ENCODE measurements around the gene ADAMTS12. TPM values are rescaled to one million over a fixed set of nuclear protein-coding genes. Genes with fewer than 3 reads are reported as not detected.
A peak's percentile ranks its signal among the peaks of the same experiment; 100 is the strongest.
"Not testable (repeated sequence)": the region's sequence is repeated elsewhere in the genome, so short reads cannot be mapped to it uniquely, and the experiment has no call there.

ADAMTS12 gene
- total RNA-seq, 1 donor from 2014 or later, result 10.4 TPM

DNA sequence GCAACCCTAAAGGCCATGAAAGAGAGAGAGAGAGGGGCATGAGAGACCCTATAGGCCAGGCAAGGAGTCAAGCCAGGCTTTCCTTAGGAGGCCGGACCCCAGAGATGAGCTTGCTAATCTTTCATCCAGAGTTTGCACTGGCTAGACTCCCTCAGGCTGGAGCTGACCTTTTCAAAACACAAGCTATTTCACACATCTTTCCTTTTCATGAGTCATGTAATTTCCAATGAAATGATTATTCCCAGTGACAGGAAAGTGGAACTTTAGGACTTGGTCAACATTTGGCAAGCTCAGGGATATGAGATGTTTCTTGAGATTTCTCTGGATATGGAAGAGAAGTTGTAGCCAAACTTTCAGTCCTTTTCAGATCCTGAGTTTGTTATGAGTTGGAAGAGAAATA lies 333.3 kb downstream of the ADAMTS12 start:
- TF ChIP-seq CTCF (conservative IDR thresholded peaks at IDR 0.05), result no peak
- Mint-ChIP-seq H3K9me3 (no peaks in the 10 kb centered on the region), H3K27me3 (ENCODE audit: low read depth) (no peaks in the 10 kb centered on the region), H3K4me3 (no peak overlapping the region), H3K36me3 (ENCODE audit: low read depth) (peaks cover 2% of the 10 kb centered on the region), H3K4me1 (peaks cover 15% of the 10 kb centered on the region), H3K27ac (ENCODE audit: unreplicated experiment) (no peak overlapping the region)
- no peak for DNase-seq (ENCODE audit: low read depth, low spot score)

DNA sequence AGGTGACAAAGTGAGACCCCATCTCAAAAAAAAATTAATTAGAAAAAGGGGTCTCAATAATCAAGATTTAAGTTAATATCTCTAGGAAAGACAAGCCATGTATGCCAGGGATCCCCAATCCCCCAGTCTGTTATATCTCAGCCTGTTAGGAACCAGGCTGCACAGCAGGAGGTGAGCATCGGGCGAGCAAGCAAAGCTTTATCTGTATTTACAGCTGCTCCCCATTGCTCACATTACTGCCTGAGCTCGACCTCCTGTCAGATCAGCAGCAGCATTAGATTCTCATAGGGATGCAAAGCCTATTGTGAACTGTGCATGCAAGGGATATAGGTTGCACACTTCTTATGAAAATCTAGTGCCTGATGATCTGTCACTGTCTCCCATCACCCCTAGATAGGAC lies 334.2 kb downstream of the ADAMTS12 start:
- Mint-ChIP-seq H3K9me3 (peaks cover 1% of the 10 kb centered on the region), H3K4me1 (peaks cover 15% of the 10 kb centered on the region), H3K27ac (ENCODE audit: unreplicated experiment) (no peak overlapping the region), H3K27me3 (ENCODE audit: low read depth) (no peaks in the 10 kb centered on the region), H3K4me3 (no peak overlapping the region), H3K36me3 (ENCODE audit: low read depth) (peaks cover 2% of the 10 kb centered on the region)
- no peak for TF ChIP-seq CTCF (conservative IDR thresholded peaks at IDR 0.05)
- no peak for DNase-seq (ENCODE audit: low read depth, low spot score)

GRCh38 chr5:33556330-33557328 lies 335.2 kb downstream of the ADAMTS12 start:
- H3K36me3 Mint-ChIP-seq (ENCODE audit: low read depth), result peaks cover 2% of the 10 kb centered on the region

DNA sequence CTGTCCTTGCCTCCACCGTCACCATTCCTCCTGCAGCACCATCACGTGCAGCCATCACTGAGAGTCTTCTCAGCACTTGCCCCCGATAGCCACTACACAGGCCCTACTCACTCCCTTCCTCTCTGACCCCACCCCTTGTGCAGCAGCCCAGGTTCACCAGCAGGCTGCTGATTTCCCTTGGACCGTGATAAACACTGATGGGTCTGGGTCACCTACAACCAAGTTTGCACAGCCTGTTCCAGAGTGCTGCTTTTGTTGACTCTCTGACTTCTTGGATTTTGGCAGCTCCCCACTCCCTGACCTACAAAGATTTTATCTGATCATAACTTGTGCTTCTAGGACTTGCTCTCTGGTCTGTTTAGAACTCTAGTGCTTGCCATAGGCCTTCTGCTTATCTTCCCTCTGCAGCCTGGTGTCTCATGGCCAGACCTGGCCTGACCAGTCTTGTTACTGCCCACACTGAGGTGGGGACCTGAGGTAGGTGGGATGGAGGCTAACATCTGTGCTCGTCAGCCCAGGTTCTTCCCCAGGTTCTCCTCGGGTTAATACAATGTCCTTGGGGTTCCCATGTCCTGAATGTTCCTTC lies 341.7 kb downstream of the ADAMTS12 start:
- H3K9me3 Mint-ChIP-seq, result peaks cover 2% of the 10 kb centered on the region
- no peaks in the 10 kb centered on the region for H3K4me1 Mint-ChIP-seq
- no peak overlapping the region for H3K27ac Mint-ChIP-seq (ENCODE audit: unreplicated experiment)
- H3K4me3 Mint-ChIP-seq, result no peak overlapping the region
- H3K36me3 Mint-ChIP-seq (ENCODE audit: low read depth), result peaks cover 3% of the 10 kb centered on the region
- no peaks in the 10 kb centered on the region for H3K27me3 Mint-ChIP-seq (ENCODE audit: low read depth)
- TF ChIP-seq CTCF (conservative IDR thresholded peaks at IDR 0.05), result no peak
- DNase-seq (ENCODE audit: low read depth, low spot score), result no peak

More at GRCh38 chr5:33556330-33557328, 335.2 kb downstream of the ADAMTS12 start:
- Mint-ChIP-seq H3K4me1 (peaks cover 15% of the 10 kb centered on the region), H3K4me3 (no peak overlapping the region), H3K27me3 (ENCODE audit: low read depth) (no peaks in the 10 kb centered on the region), H3K27ac (ENCODE audit: unreplicated experiment) (peak overlapping the region; percentile 1), H3K9me3 (peaks cover 2% of the 10 kb centered on the region)
- TF ChIP-seq CTCF (conservative IDR thresholded peaks at IDR 0.05), result no peak
- DNase-seq (ENCODE audit: low read depth, low spot score), result no peak

GRCh38 chr5:33539790-33540189 lies 352.0 kb downstream of the ADAMTS12 start:
- DNase-seq (ENCODE audit: low read depth, low spot score); H3K27ac Mint-ChIP-seq (ENCODE audit: unreplicated experiment); H3K4me1 Mint-ChIP-seq; H3K27me3 Mint-ChIP-seq (ENCODE audit: low read depth); H3K4me3 Mint-ChIP-seq: not testable (repeated sequence)
- peaks cover 29% of the 10 kb centered on the region for H3K36me3 Mint-ChIP-seq (ENCODE audit: low read depth)
- peaks cover 17% of the 10 kb centered on the region for H3K9me3 Mint-ChIP-seq

- H3K27me3 Mint-ChIP-seq (ENCODE audit: low read depth), result no peaks in the 10 kb centered on the region
- peaks cover 17% of the 10 kb centered on the region for H3K9me3 Mint-ChIP-seq
- H3K36me3 Mint-ChIP-seq (ENCODE audit: low read depth), result peaks cover 31% of the 10 kb centered on the region
- TF ChIP-seq CTCF (conservative IDR thresholded peaks at IDR 0.05), result no peak
- DNase-seq (ENCODE audit: low read depth, low spot score), result no peak
- no peaks in the 10 kb centered on the region for H3K4me1 Mint-ChIP-seq
- H3K4me3 Mint-ChIP-seq, result no peak overlapping the region
- H3K27ac Mint-ChIP-seq (ENCODE audit: unreplicated experiment), result no peak overlapping the region
These were observed 352.6 kb downstream of the ADAMTS12 start for GRCh38 chr5:33539212-33539611.

All from neural crest cell (in vitro differentiated cells).